HCEC 1CT (cell line): Measurements from ENCODE around the gene ATRIP.

Experiments used
- DNase-seq: peaks from one replicate; pipeline ENCODE4 v3.0.0-alpha.2; 2017

ATRIP gene

DNA sequence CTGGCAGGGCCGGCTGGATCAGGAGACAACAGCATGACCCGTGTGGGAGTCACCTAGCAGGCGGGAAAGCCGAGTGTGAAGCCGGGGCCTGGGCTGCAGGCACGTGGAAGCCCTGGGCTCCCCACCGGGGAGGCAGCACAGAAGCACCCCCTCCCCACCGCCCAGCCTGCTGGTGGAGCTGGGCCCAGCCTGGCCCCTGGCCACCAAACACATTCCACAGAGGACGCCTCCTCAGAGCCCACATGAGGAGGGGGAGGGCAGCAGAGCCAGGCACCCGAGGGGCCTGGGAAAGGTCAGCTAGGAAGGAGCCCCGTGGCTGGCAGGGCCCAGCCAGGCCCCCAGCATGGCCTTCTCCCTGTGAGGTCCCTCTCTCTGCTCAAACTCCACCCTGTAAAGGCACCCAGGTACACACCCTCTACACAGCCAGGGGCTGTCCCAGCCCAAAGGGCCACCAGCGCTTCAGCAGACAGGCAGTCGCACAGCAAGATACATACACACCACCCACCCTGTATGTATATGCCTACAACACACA lies 21.2 kb upstream of the ATRIP start:
- no peak for DNase-seq

DNA sequence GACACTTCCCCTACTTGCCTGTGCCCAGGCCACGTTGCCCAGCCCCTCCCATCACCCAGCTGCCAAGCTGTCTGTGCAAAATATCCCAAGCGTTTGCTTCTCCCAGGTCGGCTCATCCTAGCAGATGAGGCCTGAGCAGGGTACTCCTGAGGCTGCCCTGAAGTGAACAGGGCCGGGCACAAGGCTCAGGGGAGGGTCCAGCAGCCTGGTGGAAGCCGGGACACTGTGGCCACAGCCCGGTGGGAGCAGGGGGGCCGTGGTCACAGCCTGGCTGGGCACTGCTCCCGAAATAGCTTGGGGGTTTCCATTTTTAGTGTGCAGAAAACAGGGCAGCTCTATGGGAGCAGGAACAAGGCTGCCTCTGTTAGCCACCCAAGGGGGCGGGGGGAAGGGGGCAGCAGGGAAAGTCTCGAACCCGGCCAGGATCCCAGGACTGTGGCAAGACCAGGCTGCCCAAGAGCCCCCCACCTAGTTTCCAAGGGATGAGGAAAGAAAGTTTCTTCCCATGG lies 20.1 kb upstream of the ATRIP start:
- no peak for DNase-seq

DNA sequence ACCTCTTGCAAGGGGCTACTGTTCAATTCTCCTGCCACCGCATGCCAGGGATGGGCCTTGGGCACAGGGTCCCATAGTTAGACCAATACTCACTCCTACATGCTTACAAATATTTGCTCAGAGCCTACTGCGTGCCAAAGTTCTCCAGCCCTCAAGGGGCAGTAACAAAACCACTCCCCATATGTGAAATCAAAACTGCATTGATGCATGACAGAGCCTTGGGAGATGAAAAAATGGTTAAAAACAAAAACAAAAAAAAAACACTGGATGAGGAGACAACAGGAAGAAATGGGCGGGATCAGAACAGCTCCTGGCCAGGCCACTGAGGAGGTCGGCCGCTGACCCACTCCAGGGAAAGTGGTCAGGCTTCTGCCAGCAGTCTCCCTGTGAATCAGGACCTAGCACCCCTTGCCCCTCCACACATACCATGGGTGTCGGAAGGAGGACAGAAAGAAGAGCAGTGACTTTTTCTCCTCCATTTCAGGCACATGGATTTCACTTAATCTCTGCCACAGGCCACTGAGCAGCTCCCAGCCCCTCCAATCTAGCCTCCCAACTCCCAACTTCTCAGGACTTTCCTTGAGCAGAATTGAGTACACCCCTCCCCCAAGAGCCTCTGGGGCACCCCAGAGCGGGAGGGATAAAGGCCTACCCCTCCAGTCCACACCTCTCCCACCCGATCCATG lies 19.4 kb upstream of the ATRIP start:
- DNase-seq: no peak

DNA sequence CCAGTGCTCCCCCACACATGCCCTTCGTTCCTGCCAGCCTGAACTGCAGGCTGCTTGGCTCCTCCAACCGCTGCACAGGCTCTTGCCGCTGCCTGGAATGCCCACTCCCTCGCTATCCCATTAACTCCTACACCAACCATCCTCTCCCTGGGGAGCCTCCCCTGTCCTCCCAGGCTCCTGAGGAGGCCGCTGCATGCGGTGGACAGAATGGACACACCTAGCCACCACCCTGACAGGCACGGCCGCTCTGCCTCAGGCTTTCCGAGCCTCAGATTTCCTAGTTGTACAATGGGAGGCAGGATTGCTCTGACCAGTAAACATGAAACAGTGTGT lies 18.9 kb upstream of the ATRIP start:
- DNase-seq: no peak

DNA sequence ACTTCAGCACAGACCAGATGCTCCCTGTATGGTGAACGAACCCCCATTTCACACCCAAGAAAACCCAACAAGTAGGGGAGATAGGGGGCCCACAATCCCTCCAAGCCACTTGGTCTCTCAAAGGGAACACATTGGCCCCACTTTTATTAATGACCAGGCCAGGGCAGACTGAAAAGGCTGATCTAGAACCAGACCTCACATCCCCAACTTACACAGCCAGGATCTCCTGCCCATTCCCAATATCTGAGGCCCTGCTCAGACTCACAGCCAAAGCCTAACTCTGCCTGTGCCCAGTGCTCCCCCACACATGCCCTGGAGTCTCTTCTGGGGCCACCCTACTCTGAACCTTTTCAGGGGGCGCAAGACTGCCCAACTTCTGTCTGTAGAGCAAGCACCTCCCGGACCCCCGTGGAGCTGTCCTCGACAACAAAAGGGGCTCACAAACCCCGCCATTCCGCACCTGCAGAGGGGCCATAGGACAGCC lies 18.4 kb upstream of the ATRIP start:
- DNase-seq: no peak

DNA sequence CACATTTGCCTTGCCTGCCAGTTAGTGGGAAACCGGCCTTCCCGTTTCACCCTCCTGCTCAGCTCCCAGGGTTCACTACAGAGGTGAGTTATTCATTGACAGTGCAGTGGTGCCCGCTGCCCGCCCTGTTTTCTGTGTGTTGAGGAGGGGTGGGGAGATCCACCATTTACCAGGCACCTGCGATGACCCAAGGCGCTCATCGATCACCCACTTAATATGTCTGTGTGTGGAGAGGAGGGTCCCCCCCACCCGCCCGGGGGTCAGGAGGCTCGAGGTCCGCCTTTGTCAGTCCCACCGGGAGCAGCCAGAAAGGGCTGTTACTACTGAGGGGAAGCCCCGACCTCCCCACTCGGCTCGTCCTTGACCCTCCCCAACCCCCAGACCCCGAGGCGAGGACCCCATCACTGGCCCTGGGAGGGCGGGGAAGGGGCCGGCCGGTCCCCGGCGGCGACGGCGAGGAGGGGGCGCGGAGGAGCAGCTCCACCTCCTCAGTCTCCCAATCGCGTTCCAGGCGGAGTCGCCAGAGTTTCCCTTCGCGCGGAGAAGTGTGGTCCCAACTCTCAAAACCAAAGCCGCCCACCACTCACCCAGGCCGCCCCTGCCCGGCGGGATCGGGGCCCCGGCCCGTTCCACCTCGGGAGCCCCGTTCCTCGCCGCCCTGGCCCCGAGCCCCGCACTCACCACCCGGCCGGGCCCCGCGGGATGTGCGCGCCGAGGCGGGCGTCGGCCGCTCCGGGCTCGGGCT lies 17.8 kb upstream of the ATRIP start:
- DNase-seq: no peak

DNA sequence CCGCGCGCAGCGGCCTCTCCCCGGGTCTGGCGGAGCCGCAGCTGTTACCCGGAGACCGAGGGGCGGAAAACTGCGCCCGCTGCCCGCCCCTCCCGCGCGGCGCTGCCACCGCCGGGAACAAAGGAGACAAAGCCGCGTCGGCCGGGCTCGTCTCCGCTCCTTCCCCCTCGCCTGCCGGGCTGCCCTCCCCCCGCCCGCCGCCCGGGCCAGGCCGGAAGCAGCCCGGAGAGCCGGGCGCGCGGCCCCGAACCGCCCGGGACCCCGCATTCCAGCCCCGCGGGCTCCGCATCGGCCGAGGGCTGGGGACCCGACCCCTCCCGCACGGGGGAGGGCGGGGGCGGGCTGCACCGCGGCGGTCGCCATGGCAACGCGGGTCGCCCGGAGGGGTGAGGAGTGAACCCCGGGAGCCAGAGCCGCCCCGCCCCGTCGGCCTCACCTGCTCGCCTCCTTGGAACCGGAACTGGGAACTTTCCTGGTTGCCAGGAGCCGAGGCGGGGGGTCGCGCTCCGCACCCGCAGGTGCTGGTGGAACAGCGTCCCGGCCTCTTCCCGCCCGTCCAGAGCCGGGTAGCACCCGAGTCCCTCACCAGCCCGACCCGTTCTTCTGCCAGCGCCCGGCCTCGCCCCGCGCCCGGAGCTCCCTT lies 17.1 kb upstream of the ATRIP start:
- DNase-seq: peak; percentile 9

DNA sequence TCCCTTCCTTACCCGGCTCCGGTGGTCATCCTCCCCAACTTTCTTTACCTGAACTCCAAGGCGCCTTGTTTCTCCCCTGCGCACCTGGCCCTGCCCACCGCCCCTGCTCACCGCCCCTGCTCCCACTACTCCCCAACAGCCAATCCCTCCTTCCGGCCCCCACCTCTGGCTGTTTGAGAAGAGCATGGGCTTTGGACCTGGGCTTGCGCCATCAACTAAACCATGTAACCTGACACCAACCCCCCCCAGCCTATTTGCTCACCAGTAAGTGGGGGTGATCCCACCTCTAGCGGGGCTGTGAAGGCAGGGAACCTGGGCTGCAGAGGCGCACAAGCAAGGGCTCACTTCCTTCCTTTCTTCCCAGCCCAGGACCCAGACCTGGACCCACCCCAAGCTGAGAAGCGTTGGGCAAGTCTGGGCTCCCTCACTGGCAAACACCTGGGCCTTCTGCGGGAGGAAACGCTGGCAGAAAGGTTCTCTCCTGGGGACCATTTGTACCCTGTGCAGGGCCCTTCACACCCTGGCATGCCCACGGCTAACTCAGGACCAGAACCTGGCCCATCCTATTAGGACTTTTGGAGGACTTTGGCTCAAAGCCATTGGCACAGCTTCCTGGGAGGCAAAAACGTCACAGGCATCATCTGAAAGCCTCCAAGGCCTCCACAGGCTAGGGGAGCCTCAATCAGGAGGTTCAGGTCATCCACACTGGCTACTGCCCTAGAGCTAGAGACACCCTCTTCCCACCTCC lies 16.4 kb upstream of the ATRIP start, which contains the start of gene PLXNB1:
Gene PLXNB1, minus strand, starts transcription at position 127 of the 748 bp plus-strand sequence. CDS start 5,475 bp downstream, outside the sequence.
- DNase-seq: peak; percentile 41

DNA sequence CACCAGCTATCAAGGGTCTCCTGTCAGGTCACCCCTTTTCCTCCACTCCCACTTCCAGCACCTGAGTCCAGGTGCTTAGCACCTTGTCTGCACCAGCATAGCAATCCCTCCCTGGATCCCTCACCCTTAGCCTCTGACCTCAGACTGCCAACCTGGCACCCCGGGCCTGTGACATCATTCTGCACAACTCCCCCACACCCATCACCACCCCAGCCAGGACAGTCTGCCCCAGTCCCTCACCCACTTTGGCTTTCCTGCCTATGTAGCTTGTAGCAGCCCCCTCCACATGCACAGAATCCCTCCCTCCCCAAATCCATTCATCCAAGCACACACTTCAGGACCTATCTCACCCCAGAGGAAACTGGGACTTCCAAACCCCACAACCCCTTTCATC lies 15.8 kb upstream of the ATRIP start:
- DNase-seq: no peak

DNA sequence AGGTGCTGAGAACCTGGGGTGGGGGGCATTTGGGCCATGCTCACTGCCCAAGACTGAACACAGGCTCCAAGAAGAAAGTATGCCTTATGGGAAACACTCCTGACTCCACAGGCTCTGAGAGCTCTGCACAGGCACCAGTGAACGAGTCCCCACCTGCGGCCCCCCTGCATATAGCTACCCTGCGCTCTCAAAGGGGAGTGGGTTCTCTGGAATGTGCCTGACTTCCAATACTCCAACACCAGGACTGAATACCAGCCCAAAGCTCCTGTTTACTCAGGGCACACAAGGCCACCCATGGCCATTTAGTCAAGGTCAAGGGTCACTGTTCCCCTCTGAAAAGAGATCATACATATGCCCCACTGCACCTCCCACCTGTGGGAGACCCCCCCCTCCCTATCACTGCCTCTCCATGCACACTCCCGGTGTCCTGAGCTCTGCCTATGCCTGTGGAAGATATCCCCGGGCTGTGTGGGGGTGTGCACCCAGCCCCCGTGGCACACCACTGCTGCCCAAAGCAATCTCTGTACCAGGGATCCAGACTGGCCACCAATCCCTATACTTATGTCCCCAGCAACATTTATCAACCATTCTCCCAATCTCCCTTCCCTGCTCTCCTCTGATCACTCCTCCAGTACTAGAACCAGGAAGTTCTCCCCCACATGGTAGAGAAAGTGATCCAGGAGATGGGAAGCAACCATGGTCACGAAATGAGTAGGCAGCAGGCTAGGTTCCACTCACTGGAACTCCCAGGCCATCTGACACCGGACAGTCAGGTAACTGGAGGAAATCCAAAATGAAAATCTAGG lies 15.1 kb upstream of the ATRIP start:
- no peak for DNase-seq

DNA sequence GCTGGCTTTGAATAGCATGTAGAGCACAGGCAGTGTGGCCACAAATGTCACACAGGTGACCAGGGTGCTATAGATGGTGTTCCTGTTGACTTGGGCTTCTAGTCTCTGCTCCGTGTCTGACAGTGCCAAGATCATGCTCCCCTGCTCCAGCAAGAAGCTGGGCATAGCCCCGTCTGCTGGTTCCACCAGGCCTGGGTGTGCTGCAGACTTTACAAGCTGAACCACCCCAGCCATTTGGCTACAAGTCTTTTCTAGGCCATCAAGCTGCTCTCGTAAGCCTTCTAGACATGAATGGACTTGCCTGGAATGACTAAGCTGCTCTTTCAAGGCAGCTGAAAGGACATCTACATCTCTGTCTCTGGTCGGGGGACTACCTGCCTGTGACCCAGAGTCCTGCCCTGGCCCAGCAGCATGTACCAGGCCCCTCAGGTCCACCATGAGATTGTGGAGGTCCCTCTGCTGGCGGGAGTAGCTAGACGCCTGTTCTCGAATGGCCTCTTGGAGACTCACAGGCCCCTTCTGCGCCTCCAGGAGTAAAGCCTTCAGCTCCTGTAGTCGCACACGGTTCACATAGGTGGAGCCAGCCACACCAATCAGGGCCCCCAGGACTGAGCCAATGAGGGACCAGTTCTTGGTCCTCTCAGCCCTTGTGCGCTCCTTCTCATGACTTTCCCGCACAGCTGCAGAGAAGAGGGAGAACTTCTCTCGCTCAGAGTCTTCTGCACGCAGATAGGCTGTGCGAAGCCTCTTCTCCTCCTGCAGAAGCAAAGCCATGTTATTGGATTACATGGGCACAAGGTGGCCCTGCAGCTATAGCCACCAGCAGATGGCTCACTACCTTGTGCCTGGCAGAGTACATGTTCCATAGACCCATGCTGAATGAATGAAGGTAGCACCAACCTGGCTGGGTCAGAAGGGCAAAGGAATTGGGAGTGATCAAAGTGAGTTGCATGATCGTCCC lies 13.8 kb upstream of the ATRIP start:
- DNase-seq: no peak

DNA sequence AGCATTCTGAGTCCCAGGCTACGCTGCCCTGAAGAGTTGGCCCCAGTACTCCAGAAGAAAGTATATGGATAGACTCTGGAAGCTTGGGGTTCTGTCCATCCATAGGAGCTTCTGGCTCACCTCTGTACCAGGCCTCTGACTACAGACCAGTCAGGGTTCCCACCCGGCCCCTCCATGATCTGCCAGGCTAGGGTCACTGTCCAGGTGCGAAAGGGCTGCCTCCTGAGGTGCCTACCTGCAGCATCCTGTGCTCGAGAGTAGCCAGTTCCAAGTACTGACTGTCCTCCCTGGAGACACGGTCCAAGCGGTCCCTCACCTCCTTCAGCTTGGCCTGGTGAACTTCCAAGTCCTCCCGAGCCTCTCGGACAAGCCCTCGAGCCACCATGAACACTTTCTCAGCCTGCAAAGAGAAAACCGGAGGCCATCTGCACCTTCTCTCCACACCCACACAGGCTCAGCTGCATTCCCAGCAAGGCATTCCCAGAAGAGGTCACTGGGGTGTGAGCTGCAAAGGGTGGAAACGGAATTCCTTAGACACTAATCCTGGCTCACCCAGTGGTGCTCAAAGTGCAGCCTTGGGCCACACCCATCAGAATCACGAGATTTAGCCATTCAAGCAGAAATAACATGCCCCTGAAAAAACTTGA lies 12.9 kb upstream of the ATRIP start:
- peak; percentile 23 for DNase-seq

DNA sequence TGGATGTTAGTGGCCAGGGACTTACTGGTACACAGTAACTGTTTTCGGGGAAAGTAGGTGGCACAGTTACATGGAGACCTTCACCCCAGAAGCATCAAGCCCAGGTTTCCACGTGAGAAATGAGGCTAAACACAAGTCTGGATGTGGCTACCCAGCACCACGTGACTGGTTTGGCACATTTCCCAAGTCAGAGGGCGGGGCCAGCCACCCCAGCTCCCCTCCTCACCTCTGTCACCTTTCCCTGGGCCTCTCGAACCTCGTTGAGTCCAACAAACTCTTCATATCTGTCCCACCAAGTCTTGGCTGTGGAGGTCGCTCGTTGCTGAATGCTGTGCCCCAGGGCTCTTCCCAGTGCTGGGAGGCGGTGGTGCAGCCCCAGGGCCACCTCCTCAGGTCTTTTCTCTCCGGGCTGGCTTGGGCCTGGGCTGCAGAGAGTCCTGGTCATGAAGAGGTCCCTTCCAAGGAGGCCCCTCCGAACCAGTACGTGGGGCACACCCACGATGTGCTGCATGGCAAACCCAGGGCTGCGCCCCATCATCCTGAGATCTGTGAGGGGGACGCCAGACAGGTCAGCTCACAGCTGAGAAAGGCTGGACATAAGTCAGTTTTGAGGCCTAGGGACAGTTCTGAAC lies 11.8 kb upstream of the ATRIP start:
- DNase-seq: no peak

DNA sequence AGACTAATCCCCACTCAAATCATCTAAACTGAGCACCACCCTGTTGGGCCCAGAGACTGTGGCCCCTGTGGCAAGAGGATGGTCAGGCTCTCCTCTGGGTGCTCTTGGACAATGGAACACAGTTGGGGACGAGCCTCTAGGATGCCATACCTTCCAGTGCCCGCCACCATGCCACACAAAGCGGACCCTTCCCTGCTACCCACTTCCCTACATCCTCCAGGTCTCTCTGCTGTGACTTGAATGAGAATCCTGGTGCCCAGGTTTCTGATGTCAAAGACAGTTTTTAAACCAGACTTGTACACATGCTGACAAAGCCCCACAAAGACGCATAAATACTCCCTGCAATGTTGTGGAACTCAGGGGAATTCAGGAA lies 11.3 kb upstream of the ATRIP start:
- no peak for DNase-seq

DNA sequence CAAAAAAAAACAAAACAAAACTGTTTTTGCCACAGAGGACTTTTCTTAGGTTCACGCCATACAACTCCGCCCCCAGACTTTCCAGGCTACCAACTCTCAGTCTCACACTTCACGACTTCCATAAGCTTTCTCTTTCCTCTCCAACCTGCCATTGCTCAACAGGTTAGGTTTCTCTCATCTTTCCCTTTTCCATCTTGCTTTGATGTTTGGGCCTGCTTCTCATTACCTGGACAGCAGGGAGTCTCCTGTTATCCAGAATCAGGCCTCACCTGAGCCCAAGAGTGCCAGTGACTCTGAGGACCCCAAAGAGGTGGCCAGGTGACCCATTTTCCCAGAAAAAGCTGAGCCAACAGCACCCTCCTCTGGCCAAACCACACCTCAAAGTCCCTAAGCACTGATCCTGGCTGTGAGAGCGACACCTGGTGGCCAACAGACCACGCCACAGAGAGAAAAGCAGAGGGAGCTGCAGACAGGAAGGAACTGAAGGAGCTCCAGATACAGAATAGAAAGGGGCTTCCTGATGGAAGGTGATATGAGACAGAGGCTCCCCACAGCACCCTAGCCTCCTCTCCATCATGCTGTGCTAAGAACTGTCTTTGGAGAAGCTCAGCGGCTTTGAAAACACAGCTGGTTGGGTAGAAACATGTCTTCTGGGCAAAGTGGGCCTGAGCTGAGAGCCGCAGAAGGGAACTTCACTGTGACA lies 10.6 kb upstream of the ATRIP start:
- DNase-seq: peak; percentile 66

DNA sequence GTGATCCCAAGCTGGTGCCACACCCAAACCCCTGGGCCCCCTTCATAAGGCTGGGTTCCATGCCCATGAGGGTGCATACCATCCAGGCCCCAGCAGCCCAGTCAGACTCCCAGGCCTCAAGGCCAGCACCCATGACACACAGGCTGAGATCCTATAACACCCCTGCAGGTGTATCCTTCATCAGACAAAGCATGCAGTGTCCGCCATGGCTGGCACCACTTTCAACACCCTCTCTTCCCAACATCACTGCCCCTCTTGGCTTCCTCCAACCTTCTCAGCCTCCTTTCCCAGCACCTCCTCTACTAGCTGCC lies 10.1 kb upstream of the ATRIP start:
- DNase-seq: no peak

DNA sequence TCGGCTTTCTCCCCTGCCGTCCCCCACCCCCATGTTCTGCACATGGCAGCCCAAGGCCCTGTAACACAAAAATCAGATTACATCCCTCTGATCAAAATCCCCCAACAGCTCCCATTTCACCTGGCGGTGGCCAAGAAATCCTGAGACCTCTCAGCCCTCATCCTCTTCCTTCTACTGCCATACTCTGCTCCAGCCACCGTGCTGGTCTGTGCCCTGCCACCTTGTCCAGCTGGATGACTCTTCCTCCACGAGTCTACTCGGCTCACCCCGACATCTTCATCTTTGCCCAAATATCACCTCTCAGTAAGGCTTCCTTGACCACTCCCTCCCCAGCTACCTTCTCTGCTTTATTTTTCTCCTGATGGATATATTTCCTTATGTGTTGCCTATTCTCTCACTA lies 9.7 kb upstream of the ATRIP start:
- DNase-seq: no peak

DNA sequence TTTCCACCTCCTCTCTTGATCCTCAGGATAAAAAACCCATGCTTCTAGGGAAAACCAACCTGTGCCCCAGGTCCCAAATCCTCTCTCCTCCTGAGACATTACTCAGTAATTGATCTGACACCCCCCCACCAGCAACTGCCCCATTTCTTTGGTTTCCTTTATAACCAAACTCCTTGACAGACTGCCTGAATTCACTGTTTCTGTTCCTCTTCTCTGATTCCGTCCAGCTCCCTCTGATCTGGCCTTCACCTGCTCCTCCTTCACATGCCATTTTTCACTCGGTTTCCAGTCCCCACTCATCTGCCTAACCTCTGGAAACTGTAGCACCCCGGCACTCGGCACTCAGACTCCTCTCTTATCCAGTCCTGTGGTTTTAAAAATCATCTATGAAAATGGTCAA lies 8.7 kb upstream of the ATRIP start:
- no peak for DNase-seq
